Stimulated activated CD4-positive, alpha-beta T cell treated with anti-CD3 and anti-CD28 coated beads, Interleukin-4, amount 100 ng/mL, for 48 hours (primary cell): Measurements from ENCODE around the gene S1PR5.
"Not testable (repeated sequence)": the region's sequence is repeated elsewhere in the genome, so short reads cannot be mapped to it uniquely, and the experiment has no call there.

ENCODE experiments used
- DNase-seq, 2 donors: peaks; one replicate each; pipeline ENCODE4 v3.0.0-alpha.2; 2020; ENCODE audit warnings: low read depth in 2 of 2

Gene S1PR5, protein sequence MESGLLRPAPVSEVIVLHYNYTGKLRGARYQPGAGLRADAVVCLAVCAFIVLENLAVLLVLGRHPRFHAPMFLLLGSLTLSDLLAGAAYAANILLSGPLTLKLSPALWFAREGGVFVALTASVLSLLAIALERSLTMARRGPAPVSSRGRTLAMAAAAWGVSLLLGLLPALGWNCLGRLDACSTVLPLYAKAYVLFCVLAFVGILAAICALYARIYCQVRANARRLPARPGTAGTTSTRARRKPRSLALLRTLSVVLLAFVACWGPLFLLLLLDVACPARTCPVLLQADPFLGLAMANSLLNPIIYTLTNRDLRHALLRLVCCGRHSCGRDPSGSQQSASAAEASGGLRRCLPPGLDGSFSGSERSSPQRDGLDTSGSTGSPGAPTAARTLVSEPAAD

DNA sequence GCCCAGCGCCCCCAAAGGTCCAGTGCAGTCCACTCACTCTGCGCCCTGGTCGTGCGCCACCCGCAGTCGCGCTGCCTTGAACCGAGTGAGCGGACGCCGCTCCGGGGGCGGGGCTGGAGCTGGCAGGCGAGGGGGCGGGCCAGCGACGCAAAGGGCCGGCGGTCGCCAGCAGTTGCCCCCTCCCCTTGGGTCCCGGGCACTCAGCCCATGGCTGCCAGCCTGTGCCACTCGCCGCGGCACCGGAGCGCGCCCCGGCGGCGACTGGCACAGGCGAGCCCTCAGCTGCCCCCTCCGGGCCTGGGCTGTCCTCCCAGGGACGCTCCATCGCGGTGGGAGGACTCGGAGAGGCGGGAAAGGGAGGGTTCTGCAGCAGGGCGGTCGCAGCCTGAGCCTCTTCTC, at the start of gene S1PR5:
Gene S1PR5, minus strand, starts transcription at position 87 of the 399 bp plus-strand sequence. CDS start 2,436 bp downstream, outside the sequence.
- DNase-seq, result no peak

DNA sequence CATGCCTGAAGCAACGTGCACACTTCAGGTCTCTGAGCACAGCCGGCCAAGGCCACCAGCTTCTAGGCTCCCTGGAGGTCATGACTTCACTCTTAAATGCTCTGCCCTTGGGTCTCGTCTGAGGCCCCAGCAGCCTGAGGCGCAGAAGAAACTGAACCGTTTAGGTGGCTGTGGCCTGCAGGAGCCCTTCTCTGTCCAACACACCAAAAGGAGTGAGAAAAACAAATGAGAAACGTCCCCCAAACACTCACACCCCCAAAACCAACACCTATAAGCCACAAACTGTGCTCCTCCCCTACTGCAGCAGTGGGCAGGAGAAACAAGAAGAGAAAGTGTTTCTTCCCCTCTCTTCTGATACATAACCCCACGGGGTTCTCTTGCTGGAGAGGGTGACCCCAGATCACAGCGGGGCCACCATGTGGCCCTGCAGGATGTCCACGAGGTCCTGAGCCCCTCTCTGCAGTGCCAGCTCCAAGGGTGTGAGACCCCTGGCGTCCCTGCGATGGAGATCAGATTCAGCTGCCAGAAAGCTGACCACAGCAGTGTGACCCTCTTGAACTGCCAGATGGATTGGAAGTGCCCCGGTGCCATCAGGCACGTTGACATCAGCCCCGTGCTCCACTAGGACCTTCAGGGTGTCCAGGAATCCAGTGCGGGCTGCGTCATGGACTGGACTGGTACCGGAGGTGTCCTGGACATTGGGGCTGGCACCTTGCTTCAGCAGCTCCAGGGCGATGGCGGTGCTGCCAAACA, 49.6 kb upstream of the S1PR5 start:
- DNase-seq, result peak; percentile 39 to 46

DNA sequence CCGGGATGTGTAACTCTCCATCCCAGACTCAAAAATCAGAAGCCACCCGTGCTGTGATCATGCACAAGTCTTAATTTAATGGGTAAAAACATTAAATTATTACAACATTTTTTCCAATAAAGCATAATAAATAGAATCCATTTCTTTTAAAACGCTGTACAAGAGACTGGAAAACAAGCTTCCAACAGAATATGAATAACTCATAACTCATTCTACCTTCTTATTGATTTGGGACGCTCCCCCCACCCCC, 49.1 kb upstream of the S1PR5 start:
- no peak for DNase-seq

DNA sequence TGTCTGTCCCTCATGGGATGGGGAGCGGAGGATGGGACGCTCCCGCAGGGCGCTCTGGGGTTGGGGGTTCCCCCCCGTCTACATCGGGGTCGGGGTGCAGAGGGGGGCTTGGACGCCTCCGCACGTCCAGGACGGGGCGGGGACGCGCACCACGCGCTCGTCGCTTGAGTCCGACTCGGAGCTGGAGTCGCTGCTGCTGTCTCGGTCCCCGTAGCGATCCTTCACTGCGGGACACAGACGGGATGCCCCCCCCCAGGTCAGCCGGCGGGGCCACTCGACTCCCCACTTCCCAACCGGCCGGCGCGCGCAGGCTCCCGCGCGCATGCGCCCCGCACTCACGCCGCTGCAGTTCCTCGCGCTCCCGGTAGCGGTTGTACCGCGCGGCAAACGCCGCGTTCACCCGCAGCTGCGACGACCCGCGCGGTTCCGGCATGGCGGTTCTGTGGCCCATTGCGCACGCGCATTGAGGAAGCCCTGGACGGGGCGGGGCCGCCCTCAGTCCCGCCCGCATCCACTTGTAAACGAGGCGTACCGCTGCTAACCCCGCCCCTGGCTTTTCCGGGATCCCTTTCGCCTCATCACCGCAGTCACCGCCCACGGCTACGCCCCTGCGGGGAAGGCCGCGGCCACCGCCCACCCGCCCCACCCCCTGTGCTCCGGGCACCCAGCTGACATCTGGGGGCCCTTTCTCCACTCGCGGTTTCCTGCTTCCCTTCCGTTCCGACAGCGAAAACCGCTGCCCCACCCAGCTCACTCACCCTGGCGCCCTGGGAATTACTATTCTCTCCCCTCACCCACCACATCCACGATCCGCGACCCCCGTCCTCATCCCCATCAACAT, 48.5 kb upstream of the S1PR5 start, which contains the start of gene KRI1:
Gene KRI1, minus strand, starts transcription at position 444 of the 841 bp plus-strand sequence. Its CDS starts 11 bp downstream, at position 433.
- DNase-seq, result peak; percentile 98

DNA sequence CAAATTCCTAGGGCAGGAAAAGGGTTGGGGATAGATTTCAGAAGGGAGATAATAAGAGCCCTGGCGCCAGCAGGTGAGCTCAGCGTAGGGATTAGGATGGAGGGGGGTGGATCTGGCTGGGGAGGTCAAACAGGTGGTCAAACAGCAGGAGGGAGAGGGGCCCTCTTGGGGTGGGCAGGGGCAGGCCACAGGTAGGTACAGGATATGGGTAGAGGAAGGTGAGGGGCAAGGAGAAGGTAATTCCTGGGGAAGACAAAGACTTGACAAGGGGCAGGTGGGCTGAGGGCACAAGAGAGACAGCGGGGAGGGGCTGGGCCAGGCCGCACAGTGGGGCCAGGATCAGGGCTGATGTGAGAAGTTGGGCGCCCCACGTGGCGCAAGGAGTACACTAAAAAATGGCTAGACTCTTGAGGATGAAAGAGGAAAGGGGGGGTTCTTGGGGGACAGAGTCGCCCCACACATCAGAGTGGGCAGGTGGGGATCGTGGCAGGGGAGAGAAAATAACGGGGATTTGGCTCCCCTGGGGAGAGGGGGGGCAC, 47.9 kb upstream of the S1PR5 start:
- peak; percentile 44 to 54 for DNase-seq

DNA sequence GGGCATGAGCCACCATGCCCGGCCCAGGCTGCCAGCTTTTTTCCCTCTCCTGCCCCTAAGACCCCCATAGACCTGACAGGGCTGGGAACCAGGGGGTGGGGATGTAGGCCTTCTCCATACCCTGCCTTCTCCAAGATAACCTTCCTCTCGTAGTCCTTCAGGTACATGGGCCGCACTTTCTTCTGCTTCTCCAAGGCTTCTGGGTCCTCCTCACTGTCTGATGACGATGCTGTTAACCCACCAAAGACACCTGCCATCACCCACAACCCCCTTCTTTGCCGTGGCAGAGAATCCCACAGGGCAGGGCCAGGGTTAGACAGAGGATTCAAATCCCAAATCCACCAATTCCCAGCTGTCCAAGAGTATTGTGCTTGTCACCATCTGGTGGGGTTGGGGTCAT, 45.4 kb upstream of the S1PR5 start:
- no peak for DNase-seq

DNA sequence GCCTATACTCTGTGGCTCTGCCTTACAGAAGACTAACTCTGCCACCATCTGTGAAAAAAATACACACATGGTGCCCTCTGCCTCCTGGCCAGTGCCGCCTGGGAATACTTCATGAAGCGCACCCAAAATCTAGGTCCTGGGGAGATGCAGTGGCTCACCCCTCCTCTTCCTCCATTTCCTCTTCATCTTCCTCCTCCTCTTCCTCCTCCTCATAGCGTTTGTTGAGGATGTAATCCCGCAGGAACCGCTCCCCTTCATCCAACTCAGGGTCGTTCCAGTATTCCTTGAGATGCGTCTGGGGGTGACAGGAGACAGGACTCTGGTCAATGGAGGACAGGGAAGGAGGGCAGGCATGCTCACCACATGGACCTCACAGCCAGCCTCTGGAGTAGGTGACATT, 42.9 kb upstream of the S1PR5 start:
- no peak for DNase-seq

DNA sequence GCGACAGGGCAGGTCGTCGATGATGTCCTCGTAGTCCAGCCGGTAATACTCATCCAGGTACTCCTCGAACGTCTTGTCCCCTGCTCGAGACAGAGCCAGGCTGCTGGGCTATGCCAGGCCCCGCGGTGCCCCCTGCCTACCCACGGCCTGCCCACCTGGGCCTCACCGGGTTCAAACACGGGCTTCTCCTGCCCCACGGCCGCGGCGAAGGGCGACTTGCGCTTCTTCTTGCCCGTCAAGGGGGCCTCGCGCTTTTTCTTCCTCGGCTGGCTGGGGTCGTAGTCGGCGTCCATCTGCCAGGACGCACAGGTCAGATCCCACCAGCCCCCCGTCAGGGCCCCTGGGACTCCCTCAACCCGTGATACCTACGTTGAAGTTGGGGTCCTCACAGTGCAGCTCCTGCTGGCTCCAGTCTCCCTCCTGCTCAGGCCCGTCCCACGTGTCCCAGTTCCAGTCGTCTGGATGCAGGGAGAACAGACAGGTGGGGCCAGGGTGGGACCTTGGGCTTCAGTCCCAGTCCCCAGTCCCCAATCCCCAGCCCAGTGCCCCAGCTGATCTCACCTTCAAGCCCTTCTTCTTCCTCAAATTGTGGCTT, 40.5 kb upstream of the S1PR5 start:
- DNase-seq, result no peak

DNA sequence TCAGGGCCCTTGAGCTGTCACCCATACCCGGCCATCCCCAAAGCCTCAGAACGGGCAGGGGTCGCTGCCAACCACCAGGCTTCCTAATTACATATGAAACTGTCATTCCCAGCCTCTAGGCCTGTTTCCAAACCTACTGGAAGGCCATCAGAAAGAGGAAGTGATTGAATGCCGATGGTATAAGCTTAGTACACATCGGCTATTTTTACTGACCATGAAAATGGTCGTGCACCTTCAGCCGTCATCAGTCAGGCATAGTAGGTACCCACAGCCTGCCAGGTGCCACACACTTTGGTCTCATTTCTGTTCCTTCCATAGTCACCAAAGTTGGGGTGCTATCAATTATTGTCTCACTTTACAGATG, 38.3 kb upstream of the S1PR5 start:
- no peak for DNase-seq

DNA sequence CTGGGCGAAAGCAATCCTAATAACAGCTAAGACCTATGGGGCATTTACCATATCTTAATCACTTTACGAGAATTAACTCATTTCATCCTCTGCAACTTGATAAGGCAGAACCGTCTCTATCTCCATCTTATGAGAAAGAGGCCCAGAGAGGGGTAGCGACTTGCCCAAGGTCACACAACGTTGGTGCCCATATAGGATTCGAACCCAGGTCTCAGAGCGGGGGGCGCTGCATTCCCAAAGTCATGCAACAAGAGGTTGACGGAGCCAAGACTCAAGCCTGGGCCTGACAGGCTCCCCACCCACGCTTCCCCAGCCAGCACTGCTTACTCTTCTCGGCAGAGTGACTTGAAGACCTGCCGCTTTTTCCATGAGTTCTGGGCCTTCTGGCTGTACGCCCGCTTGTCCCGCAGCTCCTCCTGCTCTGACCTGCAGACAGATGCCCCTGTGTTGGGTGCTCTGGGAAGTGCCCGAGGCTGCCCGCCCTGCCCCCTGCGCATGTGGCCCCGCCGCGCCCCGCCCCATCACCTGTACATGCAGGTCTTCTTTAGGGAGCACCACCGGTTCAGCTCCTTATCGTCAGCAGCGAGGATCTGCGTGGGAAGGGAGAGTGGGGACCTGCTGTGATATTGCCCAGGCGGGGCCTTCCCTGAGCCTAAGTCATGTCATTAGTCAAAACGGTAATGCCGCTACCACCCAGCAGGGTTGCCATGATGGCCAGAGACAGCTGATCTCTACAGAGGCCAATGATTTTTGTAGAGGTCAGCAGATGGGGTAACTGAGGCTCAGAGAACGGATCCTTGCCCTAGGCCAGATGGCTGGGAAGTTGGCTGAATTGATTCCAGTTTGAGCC, 37.7 kb upstream of the S1PR5 start:
- no peak for DNase-seq

DNA sequence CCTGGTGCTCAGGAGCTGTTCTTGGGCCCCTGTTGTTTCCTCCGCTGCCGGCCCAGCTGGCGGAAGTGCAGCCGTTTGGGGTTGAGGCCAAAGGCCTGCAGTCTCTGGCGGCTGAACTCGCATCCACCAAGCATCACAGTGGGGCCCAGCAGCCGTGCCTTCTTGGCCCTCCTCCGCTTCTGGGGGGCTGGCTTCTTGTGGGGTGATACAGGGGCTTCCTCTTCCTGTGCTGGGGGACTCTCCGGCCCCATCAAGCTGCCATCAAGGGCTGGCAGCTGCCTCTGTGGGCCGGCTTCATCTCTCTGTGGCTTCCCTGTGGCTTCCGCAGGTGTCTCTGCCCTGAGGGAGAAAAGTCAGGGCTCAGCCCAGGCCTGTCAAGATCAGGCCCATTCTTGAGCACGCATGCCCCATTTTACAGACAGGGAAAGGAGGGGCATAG, 36.7 kb upstream of the S1PR5 start:
- no peak for DNase-seq

DNA sequence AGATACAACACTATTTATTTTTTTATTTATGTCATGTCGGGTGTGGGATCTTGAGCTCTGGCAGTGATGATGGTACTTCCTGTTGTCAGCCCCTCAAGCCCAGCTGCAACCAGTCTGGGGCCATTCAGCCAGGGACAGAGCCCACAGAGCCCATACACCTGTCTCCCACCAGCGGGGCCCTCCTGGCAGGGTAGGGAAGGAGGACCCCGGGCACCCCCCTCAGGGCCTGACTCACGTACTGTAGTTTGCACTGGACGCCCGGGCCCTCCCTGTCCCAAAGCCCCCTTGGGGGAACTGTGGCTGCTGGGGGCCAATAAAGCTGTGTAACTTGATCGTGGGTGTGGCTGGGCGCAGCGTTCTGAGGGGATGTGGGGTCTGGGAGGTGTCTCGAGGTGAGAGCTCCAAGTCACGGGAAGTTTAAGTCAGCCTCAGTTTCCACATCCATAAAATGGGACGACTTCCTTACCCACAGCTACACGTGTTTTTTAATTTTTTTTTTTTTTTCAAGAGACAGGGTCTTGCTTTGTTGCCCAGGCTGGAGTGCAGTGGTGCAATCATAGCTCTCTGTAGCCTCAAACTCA, 35.9 kb upstream of the S1PR5 start:
- no peak for DNase-seq

DNA sequence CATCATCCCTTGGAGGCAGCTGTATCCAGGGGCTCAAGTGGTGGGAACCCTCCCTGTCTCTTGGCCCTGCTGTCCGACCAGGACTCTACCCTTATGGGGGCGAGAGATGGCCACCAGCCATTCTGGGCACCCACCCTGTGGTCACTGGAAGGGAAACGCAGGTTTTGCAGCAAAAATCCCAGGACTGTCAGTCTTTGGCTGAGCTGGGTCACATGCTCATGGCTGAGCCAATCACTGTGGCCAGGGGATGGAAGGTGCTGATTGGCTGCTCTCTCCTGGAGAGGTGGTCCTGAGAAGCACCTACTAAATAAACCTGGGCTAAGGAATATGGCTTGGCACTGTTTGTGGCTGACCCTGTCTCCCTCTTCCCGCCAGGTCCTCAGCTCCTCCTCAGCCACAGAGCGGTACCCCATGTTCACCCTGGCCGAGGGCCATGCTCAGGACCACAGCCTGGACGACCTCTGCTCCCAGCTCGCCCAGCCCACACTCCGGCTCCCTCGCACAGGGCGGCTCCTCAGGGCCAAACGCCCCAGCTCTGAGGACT, 35.3 kb upstream of the S1PR5 start:
- DNase-seq, result no peak

DNA sequence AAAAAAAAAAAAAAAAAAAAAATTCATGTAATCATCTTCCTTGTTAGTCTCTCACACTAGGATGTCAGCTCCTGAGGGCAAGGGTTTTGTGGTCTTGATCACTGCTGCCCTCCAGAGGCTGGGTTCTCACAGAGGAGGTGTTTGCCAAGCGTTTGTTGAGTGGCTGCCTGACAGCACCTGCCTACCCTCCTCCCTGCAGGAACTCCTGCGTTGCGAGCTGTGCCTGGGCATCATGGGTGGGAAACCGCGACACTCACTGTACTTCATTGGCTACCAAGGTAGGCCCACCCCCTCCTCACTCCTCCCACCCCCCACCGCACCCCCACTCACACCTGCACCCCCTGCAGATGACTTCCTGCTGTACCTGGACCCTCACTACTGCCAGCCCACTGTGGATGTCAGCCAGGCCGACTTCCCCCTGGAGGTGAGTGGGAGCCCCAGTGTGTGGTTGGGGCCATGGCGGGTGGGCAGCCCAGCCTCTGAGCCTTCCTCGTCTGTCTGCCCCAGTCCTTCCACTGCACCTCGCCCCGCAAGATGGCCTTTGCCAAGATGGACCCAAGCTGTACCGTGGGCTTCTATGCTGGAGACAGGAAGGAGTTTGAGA, 34.6 kb upstream of the S1PR5 start:
- no peak for DNase-seq

DNA sequence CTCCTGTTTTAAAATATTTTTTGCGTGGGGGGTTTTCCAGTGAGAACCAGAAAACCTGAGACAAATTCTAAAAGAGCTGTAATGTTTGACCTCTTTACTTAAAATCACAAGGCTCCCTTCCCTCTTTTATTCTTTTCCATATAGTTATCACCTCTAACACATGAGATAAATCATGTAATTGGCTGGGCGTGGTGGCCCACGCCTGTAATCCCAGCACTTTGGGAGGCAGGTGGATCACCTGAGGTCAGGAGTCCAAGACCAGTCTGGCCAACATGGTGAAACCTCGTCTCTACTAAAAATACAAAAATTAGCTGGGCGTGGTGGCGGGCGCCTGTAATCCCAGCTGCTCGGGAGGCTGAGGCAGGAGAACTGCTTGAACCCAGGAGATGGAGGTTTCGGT, 33.8 kb upstream of the S1PR5 start:
- DNase-seq, result not testable (repeated sequence)

DNA sequence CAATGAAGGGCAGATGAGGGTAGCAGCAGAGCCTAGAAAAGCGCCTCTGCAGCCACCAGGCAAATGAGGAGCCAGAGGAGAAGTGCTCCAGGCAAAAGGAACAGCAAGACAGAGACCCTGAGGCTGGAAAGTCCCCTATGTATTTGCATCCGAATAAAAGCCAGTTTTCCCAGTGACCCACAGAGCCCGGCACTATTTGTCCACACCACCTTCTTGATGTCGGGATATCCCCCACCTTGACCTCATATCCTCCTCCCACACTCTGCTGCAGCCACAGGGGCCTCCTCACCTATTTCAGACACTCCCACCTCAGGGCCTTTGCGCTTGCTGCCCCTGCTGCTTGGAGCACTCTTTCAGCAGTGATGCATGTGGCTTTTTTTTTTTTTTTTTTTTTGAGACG, 33.1 kb upstream of the S1PR5 start:
- no peak for DNase-seq

DNA sequence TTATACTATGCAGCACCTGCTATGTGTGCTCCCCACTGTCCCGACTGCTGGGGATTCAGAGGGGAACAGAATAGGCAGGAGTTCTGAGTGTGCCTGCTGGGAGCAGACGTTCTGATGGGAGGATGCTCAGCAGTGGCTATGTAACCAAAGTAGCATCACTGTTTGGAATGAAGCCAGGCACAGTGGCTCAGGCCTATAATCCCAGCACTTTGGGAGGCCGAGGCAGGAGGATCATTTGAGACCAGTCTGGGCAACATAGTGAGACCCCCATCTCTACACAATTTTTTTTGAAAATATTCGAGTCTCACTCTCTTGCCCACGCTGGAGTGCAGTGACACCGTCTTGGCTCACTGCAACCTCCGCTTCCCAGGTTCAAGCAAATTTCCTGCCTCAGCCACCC, 32.5 kb upstream of the S1PR5 start:
- no peak for DNase-seq

DNA sequence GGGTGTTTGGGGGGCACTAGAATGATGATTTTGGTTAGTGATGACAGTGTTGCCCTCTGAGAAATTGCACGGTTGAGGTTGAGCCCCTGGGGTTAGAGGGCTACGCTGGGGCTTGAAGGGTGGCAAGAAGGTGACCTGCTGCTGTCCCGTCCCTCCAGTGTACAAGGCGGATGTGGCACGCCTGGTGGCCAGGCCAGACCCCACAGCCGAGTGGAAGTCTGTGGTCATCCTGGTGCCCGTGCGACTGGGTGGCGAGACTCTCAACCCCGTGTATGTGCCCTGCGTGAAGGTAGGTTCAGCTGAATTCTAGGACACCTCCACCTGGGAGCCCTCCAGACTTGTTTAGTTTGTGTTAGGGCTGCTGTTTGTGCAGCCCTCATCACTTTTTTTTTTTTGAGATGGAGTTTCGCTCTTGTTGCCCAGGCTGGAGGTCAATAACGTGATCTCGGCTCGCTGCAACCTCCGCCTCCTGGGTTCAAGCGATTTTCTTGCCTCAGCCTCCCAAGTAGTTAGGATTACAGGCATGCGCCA, 31.6 kb upstream of the S1PR5 start:
- no peak for DNase-seq

DNA sequence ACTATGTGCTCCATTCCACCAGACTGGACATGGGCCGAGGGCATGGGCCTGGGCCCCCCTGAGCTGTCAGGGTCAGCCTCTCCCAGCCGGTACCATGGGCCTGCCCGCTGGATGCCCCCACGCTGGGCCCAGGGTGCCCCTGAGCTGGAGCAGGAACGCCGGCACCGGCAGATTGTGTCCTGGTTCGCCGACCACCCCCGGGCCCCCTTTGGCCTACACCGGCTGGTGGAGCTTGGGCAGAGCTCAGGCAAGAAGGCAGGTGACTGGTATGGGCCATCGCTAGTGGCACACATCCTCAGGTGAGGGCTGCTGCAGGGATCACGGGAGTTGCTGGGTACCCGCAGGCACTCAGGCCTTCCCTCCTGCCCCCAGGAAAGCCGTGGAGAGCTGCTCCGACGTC, 29.6 kb upstream of the S1PR5 start:
- no peak for DNase-seq
